GM12801 (cell line): ENCODE measurements around the gene ARAP3.

Experiments
- CTCF ChIP-seq: IDR thresholded peaks from one replicate; pipeline ENCODE4 v1.5.1; 2011; ENCODE audit warnings: control low read depth; ENCODE audit not compliant: insufficient read length; ENCODE audit errors: extremely low read depth

ARAP3 gene

GRCh38 chr5:141681695-141682641, at the start of gene ARAP3:
ARAP3 (minus strand) TSS chr5:141682230; CDS start chr5:141680486, 1,744 bp downstream.
- TF ChIP-seq CTCF: no peak

GRCh38 chr5:141729387-141730006, 47.5 kb upstream of the ARAP3 start:
- no peak for TF ChIP-seq CTCF

- TF ChIP-seq CTCF: no peak
Observed at GRCh38 chr5:141725891-141726290, 43.9 kb upstream of the ARAP3 start.

- TF ChIP-seq CTCF: no peak
Observed at GRCh38 chr5:141722266-141722665, 40.2 kb upstream of the ARAP3 start.

- no peak for TF ChIP-seq CTCF
Observed at GRCh38 chr5:141717043-141717442, 35.0 kb upstream of the ARAP3 start.

GRCh38 chr5:141716468-141716867, 34.4 kb upstream of the ARAP3 start:
- TF ChIP-seq CTCF: no peak

- no peak for TF ChIP-seq CTCF
Observed at GRCh38 chr5:141716009-141716408, 34.0 kb upstream of the ARAP3 start.
